GM18909 (cell line): Measurements from ENCODE around the gene BTG4.

Experiments used
- ATAC-seq: cut with Tn5 transposase; IDR thresholded peaks from one replicate; pipeline ENCODE4 v1.9.1; 2021; ENCODE audit warnings: mild to moderate bottlenecking; ENCODE audit not compliant: unreplicated experiment, poor library complexity

Gene BTG4

GRCh38 chr11:111502611-111503010, 9.6 kb downstream of the BTG4 start:
- ATAC-seq, result no peak

- no peak for ATAC-seq
These were observed 11.7 kb downstream of the BTG4 start for GRCh38 chr11:111500481-111500880.

- ATAC-seq, result no peak
These were observed 12.7 kb downstream of the BTG4 start for GRCh38 chr11:111499483-111499882.

- ATAC-seq, result no peak
These were observed 18.1 kb downstream of the BTG4 start for GRCh38 chr11:111494040-111494439.

GRCh38 chr11:111490496-111490895, 21.7 kb downstream of the BTG4 start:
- no peak for ATAC-seq

GRCh38 chr11:111483431-111483830, 28.8 kb downstream of the BTG4 start:
- ATAC-seq, result no peak

- ATAC-seq, result no peak
These were observed 32.5 kb downstream of the BTG4 start for GRCh38 chr11:111479666-111480065.

- no peak for ATAC-seq
These were observed 34.3 kb downstream of the BTG4 start for GRCh38 chr11:111477898-111478297.

- no peak for ATAC-seq
These were observed 35.2 kb downstream of the BTG4 start for GRCh38 chr11:111476956-111477355.

GRCh38 chr11:111476366-111476765, 35.8 kb downstream of the BTG4 start:
- no peak for ATAC-seq

- no peak for ATAC-seq
These were observed 37.8 kb downstream of the BTG4 start for GRCh38 chr11:111474432-111474831.

GRCh38 chr11:111472228-111472627, 40.0 kb downstream of the BTG4 start:
- ATAC-seq, result no peak

- ATAC-seq, result no peak
These were observed 43.0 kb downstream of the BTG4 start for GRCh38 chr11:111469200-111469599.

- no peak for ATAC-seq
These were observed 45.6 kb downstream of the BTG4 start for GRCh38 chr11:111466615-111467014.

- no peak for ATAC-seq
These were observed 46.8 kb downstream of the BTG4 start for GRCh38 chr11:111465400-111465799.

GRCh38 chr11:111463276-111463675, 48.9 kb downstream of the BTG4 start:
- ATAC-seq, result no peak

- ATAC-seq, result no peak
These were observed 49.9 kb downstream of the BTG4 start for GRCh38 chr11:111462329-111462728.

GRCh38 chr11:111461460-111462235, 50.5 kb downstream of the BTG4 start:
- no peak for ATAC-seq

GRCh38 chr11:111460856-111461255, 51.3 kb downstream of the BTG4 start:
- ATAC-seq, result no peak

GRCh38 chr11:111460340-111460739, 51.8 kb downstream of the BTG4 start:
- ATAC-seq, result no peak

- ATAC-seq, result no peak
These were observed 52.5 kb downstream of the BTG4 start for GRCh38 chr11:111459506-111460270.
